Measurements from ENCODE around the gene ARHGEF18. TPM values are rescaled to one million over a fixed set of nuclear protein-coding genes. Genes with fewer than 3 reads are reported as not detected.

ARHGEF18 gene
- total and polyA plus RNA-seq, 2 of the 13 experiments (the other 11 are each of a cell fraction or from before 2014, with no cell fraction given), result 4.2 to 17.5 TPM

DNA sequence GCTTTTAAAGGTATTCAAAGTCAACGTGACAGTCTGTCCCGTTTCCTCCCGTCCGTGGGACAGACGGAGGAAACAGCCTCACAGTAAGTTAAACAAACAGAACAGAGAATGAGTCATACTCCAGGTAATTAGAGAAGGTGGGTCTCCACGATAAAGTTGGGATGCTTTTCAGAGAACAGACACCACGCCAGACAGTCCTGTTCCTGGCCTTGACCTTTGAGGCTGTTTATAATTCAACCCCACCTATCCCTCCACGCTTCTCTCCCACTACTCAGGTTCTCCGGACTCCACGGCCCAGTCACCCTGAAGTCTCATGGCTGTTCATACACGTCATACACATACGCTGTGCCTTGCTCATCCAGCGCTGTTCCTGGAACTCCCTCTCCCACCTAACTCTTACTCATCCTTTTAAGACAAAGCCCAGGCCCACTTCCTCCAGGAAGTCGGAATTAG lies 42.5 kb downstream of the ARHGEF18 start (continued):
- TF ChIP-seq EEA1 (CRISPR knock-in tag; IDR thresholded peaks at IDR 0.05; ENCODE audit: borderline replicate concordance) (no peak), ZNF232 (CRISPR knock-in tag; IDR thresholded peaks at IDR 0.05; ENCODE audit: borderline replicate concordance) (no peak), ZNF414 (CRISPR knock-in tag; IDR thresholded peaks at IDR 0.05) (no peak), MTA1 (CRISPR knock-in tag; IDR thresholded peaks at IDR 0.05; ENCODE audit: borderline replicate concordance) (no peak), ARNT (IDR thresholded peaks at IDR 0.05) (no peak), HMGXB4 (CRISPR knock-in tag; IDR thresholded peaks at IDR 0.05; ENCODE audit: borderline replicate concordance in 1 of 2, low read depth in 1 of 2) (no peak), CEBPB (IDR thresholded peaks at IDR 0.05; ENCODE audit: borderline replicate concordance, low read depth, low read length) (no peak), FOXA1 (IDR thresholded peaks at IDR 0.05) (no peak), FOXA1 (CRISPR knock-in tag; IDR thresholded peaks at IDR 0.05) (no peak), ZEB1 (IDR thresholded peaks at IDR 0.05; ENCODE audit: insufficient replicate concordance, low read depth) (peak; percentile 80), PAX8 (CRISPR knock-in tag; IDR thresholded peaks at IDR 0.05; ENCODE audit: borderline replicate concordance) (no peak), GPBP1L1 (CRISPR knock-in tag; IDR thresholded peaks at IDR 0.05) (no peak), ZNF615 (CRISPR knock-in tag; IDR thresholded peaks at IDR 0.05; ENCODE audit: borderline replicate concordance) (no peak), RARA (CRISPR knock-in tag; IDR thresholded peaks at IDR 0.05) (peak; percentile 84), MAZ (IDR thresholded peaks at IDR 0.05; ENCODE audit: borderline replicate concordance, low read depth, low read length) (no peak), MAZ (CRISPR knock-in tag; IDR thresholded peaks at IDR 0.05; ENCODE audit: low read depth) (no peak)
- TF ChIP-seq, protein P1, sequence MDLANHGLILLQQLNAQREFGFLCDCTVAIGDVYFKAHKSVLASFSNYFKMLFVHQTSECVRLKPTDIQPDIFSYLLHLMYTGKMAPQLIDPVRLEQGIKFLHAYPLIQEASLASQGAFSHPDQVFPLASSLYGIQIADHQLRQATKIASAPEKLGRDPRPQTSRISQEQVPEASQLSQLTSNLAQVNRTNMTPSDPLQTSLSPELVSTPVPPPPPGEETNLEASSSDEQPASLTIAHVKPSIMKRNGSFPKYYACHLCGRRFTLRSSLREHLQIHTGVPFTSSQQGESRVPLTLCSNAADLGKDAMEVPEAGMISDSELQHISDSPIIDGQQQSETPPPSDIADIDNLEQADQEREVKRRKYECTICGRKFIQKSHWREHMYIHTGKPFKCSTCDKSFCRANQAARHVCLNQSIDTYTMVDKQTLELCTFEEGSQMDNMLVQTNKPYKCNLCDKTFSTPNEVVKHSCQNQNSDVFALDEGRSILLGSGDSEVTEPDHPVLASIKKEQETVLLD (CRISPR knock-in tag; IDR thresholded peaks at IDR 0.05; ENCODE audit: low read depth), result no peak
- TF ChIP-seq, protein P2, sequence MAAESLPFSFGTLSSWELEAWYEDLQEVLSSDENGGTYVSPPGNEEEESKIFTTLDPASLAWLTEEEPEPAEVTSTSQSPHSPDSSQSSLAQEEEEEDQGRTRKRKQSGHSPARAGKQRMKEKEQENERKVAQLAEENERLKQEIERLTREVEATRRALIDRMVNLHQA (CRISPR knock-in tag; IDR thresholded peaks at IDR 0.05), result no peak
- TF ChIP-seq, protein P3, sequence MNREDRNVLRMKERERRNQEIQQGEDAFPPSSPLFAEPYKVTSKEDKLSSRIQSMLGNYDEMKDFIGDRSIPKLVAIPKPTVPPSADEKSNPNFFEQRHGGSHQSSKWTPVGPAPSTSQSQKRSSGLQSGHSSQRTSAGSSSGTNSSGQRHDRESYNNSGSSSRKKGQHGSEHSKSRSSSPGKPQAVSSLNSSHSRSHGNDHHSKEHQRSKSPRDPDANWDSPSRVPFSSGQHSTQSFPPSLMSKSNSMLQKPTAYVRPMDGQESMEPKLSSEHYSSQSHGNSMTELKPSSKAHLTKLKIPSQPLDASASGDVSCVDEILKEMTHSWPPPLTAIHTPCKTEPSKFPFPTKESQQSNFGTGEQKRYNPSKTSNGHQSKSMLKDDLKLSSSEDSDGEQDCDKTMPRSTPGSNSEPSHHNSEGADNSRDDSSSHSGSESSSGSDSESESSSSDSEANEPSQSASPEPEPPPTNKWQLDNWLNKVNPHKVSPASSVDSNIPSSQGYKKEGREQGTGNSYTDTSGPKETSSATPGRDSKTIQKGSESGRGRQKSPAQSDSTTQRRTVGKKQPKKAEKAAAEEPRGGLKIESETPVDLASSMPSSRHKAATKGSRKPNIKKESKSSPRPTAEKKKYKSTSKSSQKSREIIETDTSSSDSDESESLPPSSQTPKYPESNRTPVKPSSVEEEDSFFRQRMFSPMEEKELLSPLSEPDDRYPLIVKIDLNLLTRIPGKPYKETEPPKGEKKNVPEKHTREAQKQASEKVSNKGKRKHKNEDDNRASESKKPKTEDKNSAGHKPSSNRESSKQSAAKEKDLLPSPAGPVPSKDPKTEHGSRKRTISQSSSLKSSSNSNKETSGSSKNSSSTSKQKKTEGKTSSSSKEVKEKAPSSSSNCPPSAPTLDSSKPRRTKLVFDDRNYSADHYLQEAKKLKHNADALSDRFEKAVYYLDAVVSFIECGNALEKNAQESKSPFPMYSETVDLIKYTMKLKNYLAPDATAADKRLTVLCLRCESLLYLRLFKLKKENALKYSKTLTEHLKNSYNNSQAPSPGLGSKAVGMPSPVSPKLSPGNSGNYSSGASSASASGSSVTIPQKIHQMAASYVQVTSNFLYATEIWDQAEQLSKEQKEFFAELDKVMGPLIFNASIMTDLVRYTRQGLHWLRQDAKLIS (CRISPR knock-in tag; IDR thresholded peaks at IDR 0.05), result no peak

Measured in HepG2 (cell line).